IMR-90 (cell line): ENCODE results near the gene P3H1. TPM values are rescaled to one million over a fixed set of nuclear protein-coding genes. Genes with fewer than 3 reads are reported as not detected.

Experiments
- ATAC-seq: fragments of 200-7000 bp; cut with Tn5 transposase; 2 replicates; pipeline ENCODE4 v1.9.1; 2020; ENCODE audit warnings: low read depth, mild to moderate bottlenecking, moderate library complexity
- BruUV-seq: library from RNA; stranded (reverse); fragments of 400-500 nt; replicated peaks from 2 replicates; lab custom pipeline; 2021; lab: Mats Ljungman, UMichigan
- CTCF ChIA-PET: fragments of 300-600 bp; formaldehyde crosslinking; extraction: SDS; loops from one replicate; lab custom pipeline; 2021; ENCODE audit warnings: antibody characterized with exemption; lab: Yijun Ruan, JAX
- POLR2A ChIA-PET: fragments of 300-600 bp; sonication (Branson Sonifier 250); formaldehyde crosslinking; loops from one replicate; lab custom pipeline; 2022; ENCODE audit warnings: antibody characterized with exemption; ENCODE audit not compliant: unreplicated experiment; lab: Charles Lee
- DNase-seq: peaks from one replicate; pipeline ENCODE4 v3.0.0; 2013
- H2AFZ ChIP-seq: replicated peaks from 2 replicates; pipeline ENCODE3; 2013; ENCODE audit warnings: low read length, mild to moderate bottlenecking; ENCODE audit not compliant: poor library complexity
- H2AK5ac ChIP-seq: 2 replicates; pipeline ENCODE4 v1.6.1; 2013; ENCODE audit warnings: low read depth, low read length, inconsistent platforms
- H2AK9ac ChIP-seq: replicated peaks from 2 replicates; pipeline ENCODE3; 2013; ENCODE audit warnings: mild to moderate bottlenecking, low read depth, low read length, moderate library complexity; ENCODE audit not compliant: poor library complexity
- H2BK120ac ChIP-seq: 2 replicates; pipeline ENCODE4 v1.6.1; 2013; ENCODE audit warnings: low read depth, low read length, inconsistent platforms
- H2BK15ac ChIP-seq: 3 replicates; pipeline ENCODE4 v1.6.1; 2013; ENCODE audit warnings: low read depth, low read length, inconsistent platforms
- H2BK20ac ChIP-seq: 2 replicates; pipeline ENCODE4 v1.6.1; 2013; ENCODE audit warnings: low read depth, mild to moderate bottlenecking, inconsistent platforms, low read length, moderate library complexity
- H2BK5ac ChIP-seq: 2 replicates; pipeline ENCODE4 v1.6.1; 2013; ENCODE audit warnings: mild to moderate bottlenecking, low read depth, low read length, inconsistent platforms; ENCODE audit not compliant: poor library complexity, severe bottlenecking
- H3K14ac ChIP-seq: replicated peaks from 2 replicates; pipeline ENCODE4 v1.6.1; 2013; ENCODE audit warnings: low read depth, low read length, inconsistent platforms
- H3K18ac ChIP-seq: 2 replicates; pipeline ENCODE4 v1.6.1; 2013; ENCODE audit warnings: low read depth, low read length, control low read depth
- H3K23ac ChIP-seq: 2 replicates; pipeline ENCODE4 v1.6.1; 2013; ENCODE audit warnings: low read depth, low read length, inconsistent platforms
- H3K27ac ChIP-seq: 2 replicates; pipeline ENCODE4 v1.5.1; 2013; ENCODE audit warnings: mild to moderate bottlenecking, control low read depth, low read length; ENCODE audit not compliant: insufficient read depth
- H3K27me3 ChIP-seq: 2 replicates; pipeline ENCODE4 v1.6.1; 2013; ENCODE audit warnings: low read length; ENCODE audit not compliant: control insufficient read depth, insufficient read depth
- H3K36me3 ChIP-seq: 2 replicates; pipeline ENCODE4 v1.6.1; 2013; ENCODE audit warnings: low read length, mixed read lengths; ENCODE audit not compliant: control insufficient read depth, insufficient read depth
- H3K4ac ChIP-seq: 2 replicates; pipeline ENCODE4 v1.6.1; 2013; ENCODE audit warnings: low read depth, low read length, inconsistent platforms
- H3K4me1 ChIP-seq: 2 replicates; pipeline ENCODE4 v1.6.1; 2013; ENCODE audit warnings: low read length, mixed read lengths; ENCODE audit not compliant: control insufficient read depth, insufficient read depth
- H3K4me2 ChIP-seq: 2 replicates; pipeline ENCODE4 v1.6.1; 2013; ENCODE audit warnings: low read depth, mild to moderate bottlenecking, control low read depth, low read length, moderate library complexity
- H3K4me3 ChIP-seq: 2 replicates; pipeline ENCODE4 v1.5.1; 2013; ENCODE audit warnings: low read depth, mild to moderate bottlenecking, control low read depth, low read length, moderate library complexity; ENCODE audit not compliant: insufficient read depth
- H3K56ac ChIP-seq: 2 replicates; pipeline ENCODE4 v1.6.1; 2013; ENCODE audit warnings: low read length, inconsistent platforms; ENCODE audit not compliant: insufficient read depth; ENCODE audit errors: extremely low read depth
- H3K79me1 ChIP-seq, 2 experiments: 2 replicates each; pipeline ENCODE4 v1.6.1; 2013; ENCODE audit warnings: low read length in 2 of 2, inconsistent platforms in 1 of 2, low read depth in 1 of 2
- H3K9ac ChIP-seq: 2 replicates; pipeline ENCODE4 v1.6.1; 2013; ENCODE audit warnings: low read depth, low read length, control low read depth
- H3K9me1 ChIP-seq: 2 replicates; pipeline ENCODE4 v1.6.1; 2013; ENCODE audit warnings: low read length, inconsistent platforms; ENCODE audit not compliant: insufficient read depth
- H3K9me3 ChIP-seq: 2 replicates; pipeline ENCODE4 v1.6.1; 2013; ENCODE audit warnings: low read length; ENCODE audit not compliant: control insufficient read depth, insufficient read depth
- H4K20me1 ChIP-seq: 2 replicates; pipeline ENCODE4 v1.6.1; 2013; ENCODE audit warnings: low read length, inconsistent platforms; ENCODE audit not compliant: insufficient read depth
- H4K5ac ChIP-seq: 2 replicates; pipeline ENCODE4 v1.6.1; 2013; ENCODE audit warnings: mild to moderate bottlenecking, low read depth, low read length, control low read depth
- H4K8ac ChIP-seq, 2 experiments: 2 replicates each; pipeline ENCODE4 v1.6.1; 2013; ENCODE audit warnings: low read depth in 2 of 2, low read length in 2 of 2, control low read depth in 1 of 2, inconsistent platforms in 1 of 2
- H4K91ac ChIP-seq: 2 replicates; pipeline ENCODE4 v1.6.1; 2013; ENCODE audit warnings: low read depth, low read length, inconsistent platforms; ENCODE audit not compliant: insufficient read depth
- BHLHE40 ChIP-seq: fragments of 150-350 bp; IDR thresholded peaks from 2 replicates; pipeline ENCODE4 v1.6.1; 2016; ENCODE audit warnings: mild to moderate bottlenecking, low read depth, low read length
- CEBPB ChIP-seq: IDR thresholded peaks from 2 replicates; pipeline ENCODE4 v1.6.1; 2012; ENCODE audit warnings: low read depth, low read length, improper control_type of control experiment
- MAFK ChIP-seq: IDR thresholded peaks from 2 replicates; pipeline ENCODE4 v1.6.1; 2012; ENCODE audit warnings: low read depth, low read length, improper control_type of control experiment
- MXI1 ChIP-seq: IDR thresholded peaks from 2 replicates; pipeline ENCODE4 v1.6.1; 2012; ENCODE audit warnings: low read depth, mild to moderate bottlenecking, low read length, moderate library complexity, borderline replicate concordance
- NFE2L2 ChIP-seq: fragments of 150-350 bp; IDR thresholded peaks from 2 replicates; pipeline ENCODE4 v1.6.1; 2016; ENCODE audit warnings: low read depth, mild to moderate bottlenecking, low read length
- POLR2A ChIP-seq: IDR thresholded peaks from 2 replicates; pipeline ENCODE4 v1.6.1; 2012; ENCODE audit warnings: mild to moderate bottlenecking, low read depth, low read length
- RAD21 ChIP-seq: IDR thresholded peaks from 2 replicates; pipeline ENCODE4 v1.6.1; 2012; ENCODE audit warnings: low read length, improper control_type of control experiment
- RFX5 ChIP-seq: IDR thresholded peaks from 2 replicates; pipeline ENCODE4 v1.8.0; 2012; ENCODE audit warnings: low read depth, mild to moderate bottlenecking, low read length, moderate library complexity
- SMC3 ChIP-seq: fragments of 150-350 bp; IDR thresholded peaks from 2 replicates; pipeline ENCODE4 v1.6.1; 2016; ENCODE audit warnings: low read depth, mild to moderate bottlenecking, antibody characterized with exemption, low read length, moderate library complexity
- WGBS, 2 experiments: methylation state at CpG; one replicate each; pipeline versions ENCODE4 v1.1.5 to v1.1.7; 2013; ENCODE audit warnings: missing lambda C conversion rate in 2 of 2; ENCODE audit not compliant: insufficient read length in 1 of 2; ENCODE audit errors: extremely low coverage in 2 of 2; 5-methylcytosine and 5-hydroxymethylcytosine counted together
- dilution Hi-C: fragments of 300-500 bp; cut with HindIII; formaldehyde crosslinking; loops from one replicate; pipeline ENCODE4 v1.14.3; 2018; ENCODE audit warnings: low sequenced_read_pairs; ENCODE audit not compliant: unreplicated experiment
- in situ Hi-C: fragments of 300-500 bp; cut with MboI; formaldehyde crosslinking; loops from 3 replicates; pipeline ENCODE4 v1.14.3; 2019; ENCODE audit warnings: low sequenced_read_pairs, inconsistent platforms, mixed read lengths
- intact Hi-C: fragments of 100-400 bp; cut with micrococcal nuclease; formaldehyde crosslinking; loops from 2 replicates; pipeline ENCODE4 v1.10.0; 2022
- polyA plus RNA-seq, 3 experiments: library from polyadenylated mRNA; depleted of rRNA; stranded (reverse); fragments of >200 nt; gene quantifications; 2 replicates each; pipeline ENCODE4 v1.2.3, GENCODE V29; 2012; ENCODE audit warnings: low replicate concordance in 1 of 3
- total RNA-seq: library from RNA; depleted of rRNA; stranded (reverse); fragments of >200 nt; gene quantifications from 2 replicates; pipeline ENCODE4 v1.2.3, GENCODE V29; 2012
- TF ChIP-seq, protein P1 (sequence below): fragments of 150-350 bp; IDR thresholded peaks from 2 replicates; pipeline ENCODE4 v1.6.1; 2017; ENCODE audit warnings: mild to moderate bottlenecking, antibody characterized with exemption, low read length, low read depth

P3H1 gene
- total and polyA plus RNA-seq, 2 of the 4 experiments (the other 2 are of a cell fraction) = 108 to 210 TPM

DNA sequence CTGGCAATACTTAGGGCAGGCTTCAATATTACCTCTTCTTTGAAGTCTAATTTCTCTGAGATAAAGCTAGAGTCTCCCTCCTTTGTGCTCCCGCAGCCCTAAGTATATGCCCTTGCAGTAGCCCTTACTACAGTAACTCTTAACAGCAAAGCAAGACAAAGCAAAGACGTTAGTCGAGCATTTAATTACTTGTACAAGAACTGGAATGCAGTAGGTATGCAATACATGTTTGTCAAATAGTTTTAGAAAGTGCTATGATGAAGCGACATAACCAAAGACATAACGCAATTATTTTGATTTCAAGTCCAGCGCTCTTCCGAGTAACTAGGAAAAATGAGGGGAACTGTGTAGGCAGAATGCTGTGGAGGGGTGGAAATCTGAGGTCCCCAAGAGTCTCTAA is 1.6 kb downstream of the P3H1 start:
- Histone ChIP-seq H3K4me1 (no peaks in the 10 kb centered on the region; the same call in 1 of the 2 replicates), H2BK5ac (peak overlapping the region; percentile 80), H3K18ac (peak overlapping the region; percentile 55; the same call in 1 of the 2 replicates), H2BK20ac (no peak overlapping the region), H3K27ac (peak overlapping the region; percentile 79; the same call in 1 of the 2 replicates), H2BK120ac (no peak overlapping the region), H3K4me2 (peak overlapping the region; percentile 98), H4K20me1 (peaks cover 32% of the 10 kb centered on the region), H4K5ac (peak overlapping the region; percentile 28; the same call in 1 of the 2 replicates), H3K79me1 (peaks cover 17 to 44% of the 10 kb centered on the region in 2 experiments), H3K14ac (peak overlapping the region; percentile 95), H2BK15ac (no peak overlapping the region), H4K91ac (peak overlapping the region; percentile 79), H3K27me3 (no peaks in the 10 kb centered on the region), H3K56ac (peak overlapping the region; percentile 92), H3K4me3 (peak overlapping the region; percentile 77), H4K8ac (peak overlapping the region; percentile 16 to 83; a peak in 3 of 4 replicates), H3K9me3 (no peaks in the 10 kb centered on the region), H2AK5ac (no peak overlapping the region), H3K9me1 (peaks cover 7% of the 10 kb centered on the region), H2AK9ac (no peak overlapping the region), H2AFZ (no peak overlapping the region), H3K36me3 (peaks cover 4% of the 10 kb centered on the region), H3K9ac (peak overlapping the region; percentile 91), H3K23ac (peak overlapping the region; percentile 98), H3K4ac (peak overlapping the region; percentile 97; the same call in 1 of the 2 replicates)
- dilution Hi-C loops = no loop called here
- no CpG with 5 or more reads among the region's 7 CpGs for WGBS, 2 experiments
- DNase-seq (no peak), ATAC-seq (no peak)
- intact Hi-C loops = loop anchor here (5.0 to 10.0 kb wide), 3 partner anchors 52 to 430 kb away; partner anchors contain the start of genes ERMAP, FOXJ3, SVBP and YBX1
- in situ Hi-C loops = no loop called here
- POLR2A ChIA-PET = interaction anchor here (1.1 to 1.2 kb wide), 2 partner anchors 81 to 83 kb away, joined by 3 to 6 read pairs; partner anchors contain the start of genes YBX1 and ZNF691
- BruUV-seq = no TSS peak
- CTCF ChIA-PET = interaction anchor here (1.2 kb wide), 2 partner anchors 13 to 18 kb away, joined by 3 to 4 read pairs; no protein-coding TSS in a partner anchor
- TF ChIP-seq RAD21 = no peak
- no peak for TF ChIP-seq CEBPB
- TF ChIP-seq SMC3 = no peak
- TF ChIP-seq NFE2L2 = no peak
- no peak for TF ChIP-seq POLR2A
- no peak for TF ChIP-seq RFX5
- TF ChIP-seq MAFK = no peak
- TF ChIP-seq, protein P1, sequence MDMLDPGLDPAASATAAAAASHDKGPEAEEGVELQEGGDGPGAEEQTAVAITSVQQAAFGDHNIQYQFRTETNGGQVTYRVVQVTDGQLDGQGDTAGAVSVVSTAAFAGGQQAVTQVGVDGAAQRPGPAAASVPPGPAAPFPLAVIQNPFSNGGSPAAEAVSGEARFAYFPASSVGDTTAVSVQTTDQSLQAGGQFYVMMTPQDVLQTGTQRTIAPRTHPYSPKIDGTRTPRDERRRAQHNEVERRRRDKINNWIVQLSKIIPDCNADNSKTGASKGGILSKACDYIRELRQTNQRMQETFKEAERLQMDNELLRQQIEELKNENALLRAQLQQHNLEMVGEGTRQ = no peak
- TF ChIP-seq MXI1 = no peak
- no peak for TF ChIP-seq BHLHE40
